Stimulated activated CD8-positive, alpha-beta memory T cell treated with anti-CD3 and anti-CD28 coated beads, Interleukin-4, amount 100 ng/mL, for 48 hours (primary cell): ENCODE data around the gene IKBKG.
"Not testable (repeated sequence)": the region's sequence is repeated elsewhere in the genome, so short reads cannot be mapped to it uniquely, and the experiment has no call there.

Experiments used
- DNase-seq: peaks from one replicate; pipeline ENCODE4 v3.0.0-alpha.2; 2020

Gene IKBKG

DNA sequence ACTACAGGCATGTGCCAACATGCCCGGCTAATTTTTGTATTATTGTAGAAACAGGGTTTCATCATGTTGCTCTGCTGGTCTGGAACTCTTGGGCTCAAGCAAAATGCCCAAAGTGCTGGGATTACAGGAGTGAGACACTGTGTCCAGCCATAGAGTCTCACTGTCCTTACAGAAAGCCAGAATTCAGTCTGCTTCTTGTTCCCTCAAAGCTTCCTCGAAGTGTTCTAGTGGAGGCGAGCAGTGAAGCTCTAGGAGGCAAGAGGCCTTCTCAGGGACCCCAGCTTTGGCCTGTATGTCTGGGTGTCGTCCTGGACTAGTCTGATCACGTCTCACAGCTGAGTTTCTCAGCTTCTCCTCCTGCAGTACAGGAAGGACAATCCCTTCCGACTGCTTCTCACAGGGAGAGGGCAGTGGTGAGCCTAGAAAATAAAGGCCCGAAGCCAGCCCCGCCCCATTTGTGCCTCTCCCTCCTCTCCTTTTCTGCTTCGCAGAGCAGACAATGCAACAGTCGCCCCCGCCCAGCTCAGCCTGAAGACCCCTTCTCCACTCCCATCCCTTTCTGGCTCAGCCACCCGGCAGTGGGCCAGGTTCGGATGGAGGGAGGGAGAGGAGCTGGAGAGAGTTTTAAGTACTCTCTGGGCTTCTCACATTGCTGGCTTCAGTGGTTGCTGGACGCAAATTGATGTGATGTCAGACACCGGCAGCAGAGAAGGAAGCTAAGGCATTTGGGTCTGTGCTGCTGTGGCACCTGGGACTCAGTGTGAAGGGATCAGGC lies 20.3 kb upstream of the IKBKG start:
- peak; percentile 72 for DNase-seq

DNA sequence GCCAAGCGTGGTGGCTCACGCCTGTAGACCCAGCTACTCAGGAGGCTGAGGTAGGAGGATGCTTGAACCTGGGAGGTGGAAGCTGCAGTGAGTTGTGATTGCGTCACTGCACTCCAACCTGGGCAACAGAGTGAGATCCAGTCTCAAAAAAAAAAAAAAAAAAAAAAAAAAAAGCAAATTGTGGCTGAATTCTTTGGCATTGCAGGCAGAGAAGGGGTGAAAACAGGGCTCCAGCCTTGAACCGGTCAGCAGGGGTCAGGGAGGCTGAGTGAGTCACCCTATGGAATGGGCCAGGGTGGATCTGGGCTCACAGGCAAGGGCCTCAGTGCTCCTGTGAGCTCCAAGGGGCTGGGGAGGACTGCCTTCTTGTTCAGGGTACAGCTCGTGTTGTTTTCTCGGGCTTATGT lies 18.2 kb upstream of the IKBKG start:
- no peak for DNase-seq

DNA sequence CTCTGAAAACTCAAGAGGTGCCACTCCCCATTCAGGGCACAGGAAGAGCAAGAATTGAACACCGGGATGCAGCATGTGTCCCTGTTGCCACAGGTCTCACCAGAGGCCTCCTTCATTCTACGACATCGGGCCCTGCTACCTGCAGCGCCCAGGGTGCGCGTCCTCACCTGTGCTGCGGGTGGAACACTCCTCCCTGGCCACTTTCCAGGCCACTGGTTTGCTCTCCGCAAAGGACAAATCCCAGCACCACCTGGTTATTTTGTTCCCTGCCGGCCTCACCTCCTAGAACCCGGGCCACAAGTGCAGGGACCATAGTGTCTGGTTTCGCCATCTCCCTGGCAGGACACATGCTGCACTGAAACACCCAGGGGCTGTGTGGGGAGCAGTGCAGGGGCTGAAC lies 17.1 kb upstream of the IKBKG start:
- DNase-seq = no peak

DNA sequence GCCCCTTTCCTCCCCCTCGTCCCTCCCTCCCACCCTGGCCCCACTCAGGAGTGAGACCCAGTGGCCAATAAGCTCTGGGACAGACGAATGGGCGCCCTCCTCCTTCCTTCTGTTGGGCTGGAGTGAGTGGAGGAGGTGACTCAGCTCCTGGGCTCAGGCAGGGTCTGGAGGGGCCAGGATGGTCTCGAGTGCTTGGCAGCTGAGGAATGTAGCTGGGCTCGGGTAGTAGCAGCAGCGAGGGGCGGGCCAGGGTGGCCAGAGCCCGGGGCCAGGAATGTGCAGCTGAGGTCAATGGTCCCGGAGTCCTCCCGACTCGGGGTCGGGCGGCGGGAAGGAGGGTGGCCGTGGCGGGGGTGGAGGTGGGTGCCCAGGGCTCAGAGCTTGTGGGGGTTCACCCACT lies 15.8 kb upstream of the IKBKG start:
- no peak for DNase-seq

DNA sequence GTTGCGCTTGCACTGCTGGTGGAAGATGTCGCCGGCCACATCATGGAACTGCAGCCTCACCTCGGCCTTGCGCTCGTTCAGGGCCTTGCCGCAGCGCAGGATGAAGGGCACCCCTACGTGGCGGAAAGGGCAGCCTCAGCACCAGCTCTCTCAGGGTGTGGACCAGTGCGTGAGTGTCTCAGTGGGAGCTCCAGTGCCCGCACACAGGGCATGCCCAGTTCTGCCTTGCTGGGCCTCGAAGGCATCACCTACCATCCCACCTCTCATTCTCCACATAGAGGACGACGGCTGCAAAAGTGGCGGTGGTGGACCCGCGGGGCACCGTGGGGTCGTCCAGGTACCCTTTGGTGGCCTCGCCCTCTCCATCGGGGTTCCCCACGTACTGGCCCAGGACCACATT lies 14.7 kb upstream of the IKBKG start:
- DNase-seq = no peak

DNA sequence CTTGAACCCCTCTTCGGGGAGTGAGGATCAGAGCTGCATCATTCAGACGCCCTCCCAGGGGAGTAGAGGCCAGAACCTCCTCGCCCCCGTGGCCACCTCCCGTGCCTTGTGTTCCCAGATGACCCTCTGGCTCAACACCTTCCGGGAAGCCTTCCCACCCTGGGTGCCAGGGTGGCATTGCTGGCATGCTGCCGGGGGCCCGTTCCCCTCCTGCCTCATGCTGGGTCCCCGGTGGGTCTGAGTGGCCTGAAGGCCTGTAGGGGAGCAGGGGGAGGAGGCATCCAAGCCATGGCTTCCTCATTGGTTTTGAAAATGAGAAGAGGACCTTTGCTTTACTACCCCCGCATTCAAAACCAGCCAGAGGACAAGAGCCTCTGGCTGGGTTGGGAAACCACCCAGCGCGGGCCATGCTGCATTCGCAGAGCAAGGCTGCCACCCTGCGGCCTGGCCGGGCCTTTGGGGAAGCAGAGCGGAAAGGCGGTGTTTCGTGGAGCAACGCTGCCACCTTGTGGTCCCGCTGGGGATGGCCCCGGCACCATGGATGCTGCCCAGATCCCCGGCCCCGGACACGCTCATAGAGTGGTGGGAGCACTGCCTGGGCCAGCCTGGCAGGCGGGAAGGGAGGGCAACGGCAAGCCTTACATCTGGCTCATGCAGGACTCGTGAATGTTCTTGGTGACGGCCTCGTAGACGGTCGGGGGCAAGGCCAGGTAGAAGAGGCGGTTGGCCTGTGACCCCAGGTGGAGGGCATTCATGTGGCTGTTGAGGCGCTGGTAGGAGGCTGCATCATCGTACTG lies 12.7 kb upstream of the IKBKG start:
- peak; percentile 89 for DNase-seq

DNA sequence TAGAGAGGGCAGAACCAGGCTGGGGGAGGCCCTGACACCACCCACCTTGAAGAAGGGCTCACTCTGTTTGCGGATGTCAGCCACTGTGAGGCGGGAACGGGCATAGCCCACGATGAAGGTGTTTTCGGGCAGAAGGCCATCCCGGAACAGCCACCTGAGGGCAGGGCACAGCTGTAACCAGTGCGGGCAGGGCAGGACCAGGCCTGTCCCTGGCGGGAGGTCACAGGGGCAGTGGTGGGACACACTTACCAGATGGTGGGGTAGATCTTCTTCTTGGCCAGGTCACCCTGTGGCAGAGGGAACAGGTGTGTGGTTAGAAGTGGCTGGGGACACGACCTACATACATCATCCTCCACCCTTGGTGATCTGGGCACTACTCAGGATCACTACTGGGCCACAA lies 11.5 kb upstream of the IKBKG start:
- no peak for DNase-seq

DNA sequence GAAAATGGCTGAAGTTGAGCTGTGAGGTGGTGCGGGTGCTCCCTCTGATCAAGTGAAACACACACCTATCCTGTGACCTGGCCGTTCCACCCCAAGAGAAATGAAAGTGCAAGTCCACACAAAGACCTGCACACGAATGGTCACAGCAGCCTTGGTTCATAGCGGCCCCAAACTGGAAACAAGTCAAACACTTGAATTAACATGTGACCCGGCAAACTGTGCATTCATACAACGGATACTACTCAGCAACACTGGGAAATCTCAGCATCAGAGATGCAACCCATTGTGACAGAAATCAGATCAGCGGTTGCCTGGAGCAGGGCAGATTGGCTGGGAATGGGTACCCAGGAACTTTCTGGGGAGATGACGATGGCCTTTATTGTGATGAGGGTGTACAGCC lies 8.3 kb upstream of the IKBKG start:
- DNase-seq = no peak

DNA sequence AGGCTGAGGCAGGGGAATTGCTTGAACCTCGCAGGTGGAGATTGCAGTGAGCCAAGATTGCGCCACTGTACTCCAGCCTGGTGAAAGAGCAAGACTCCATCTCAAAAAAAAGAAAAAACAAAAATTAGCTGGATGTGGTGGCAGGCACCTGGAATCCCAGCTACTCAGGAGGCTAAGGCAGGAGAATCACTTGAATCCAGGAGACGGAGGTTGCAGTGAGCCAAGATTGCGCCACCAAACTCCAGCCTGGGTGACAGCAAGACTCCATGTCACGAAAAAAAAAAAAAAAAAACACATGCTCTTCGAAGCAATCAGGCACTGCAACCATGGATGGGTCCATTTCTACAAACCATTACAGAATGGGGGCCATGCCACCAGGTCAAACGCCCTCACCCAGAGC lies 7.1 kb upstream of the IKBKG start:
- not testable (repeated sequence) for DNase-seq

DNA sequence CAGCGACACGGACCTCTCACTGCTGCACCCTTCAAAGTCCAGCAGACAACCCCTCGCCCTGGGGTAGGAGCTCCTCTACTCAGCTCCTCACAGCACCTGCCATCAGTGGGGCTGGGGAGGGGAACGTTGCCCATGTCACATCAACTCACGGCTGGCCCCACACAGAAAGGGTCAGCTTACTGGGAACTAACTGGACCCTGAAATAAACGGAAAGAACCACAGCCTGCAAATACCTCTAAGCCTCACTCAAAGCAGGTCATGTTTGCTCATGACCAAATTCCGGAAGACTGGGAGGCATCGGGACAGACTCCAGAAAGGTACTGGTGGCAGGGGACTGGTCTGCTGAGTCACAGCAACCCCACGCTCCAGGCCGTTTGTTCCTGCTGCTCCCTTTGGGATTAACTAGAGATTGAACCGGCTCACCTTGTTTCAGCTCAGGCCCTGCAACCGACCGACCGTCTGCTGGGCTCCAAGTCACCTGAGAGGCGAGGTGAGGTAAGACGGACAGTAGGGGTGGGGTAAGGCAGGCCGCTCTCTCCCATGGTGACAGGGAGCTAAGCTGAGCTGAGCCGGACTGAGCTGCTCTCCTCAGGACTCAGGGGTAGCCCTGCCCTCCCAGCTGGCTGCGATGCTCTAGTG lies 6.4 kb upstream of the IKBKG start:
- DNase-seq = no peak

DNA sequence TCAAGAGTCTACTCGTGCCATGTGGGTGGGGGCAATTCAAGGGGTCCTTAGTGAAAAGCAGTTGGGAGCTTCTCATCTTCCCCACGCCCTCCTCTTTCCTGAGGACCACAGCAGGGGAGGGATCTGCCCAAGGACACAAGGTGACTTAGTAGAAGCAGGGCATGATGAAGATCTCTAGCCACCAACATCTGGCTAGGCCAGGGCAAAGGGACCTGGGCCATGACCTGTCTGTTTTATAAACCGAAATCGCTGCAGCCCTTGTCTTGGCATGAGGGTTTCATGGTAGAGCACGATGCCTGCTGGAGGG lies 5.9 kb upstream of the IKBKG start:
- DNase-seq = no peak

DNA sequence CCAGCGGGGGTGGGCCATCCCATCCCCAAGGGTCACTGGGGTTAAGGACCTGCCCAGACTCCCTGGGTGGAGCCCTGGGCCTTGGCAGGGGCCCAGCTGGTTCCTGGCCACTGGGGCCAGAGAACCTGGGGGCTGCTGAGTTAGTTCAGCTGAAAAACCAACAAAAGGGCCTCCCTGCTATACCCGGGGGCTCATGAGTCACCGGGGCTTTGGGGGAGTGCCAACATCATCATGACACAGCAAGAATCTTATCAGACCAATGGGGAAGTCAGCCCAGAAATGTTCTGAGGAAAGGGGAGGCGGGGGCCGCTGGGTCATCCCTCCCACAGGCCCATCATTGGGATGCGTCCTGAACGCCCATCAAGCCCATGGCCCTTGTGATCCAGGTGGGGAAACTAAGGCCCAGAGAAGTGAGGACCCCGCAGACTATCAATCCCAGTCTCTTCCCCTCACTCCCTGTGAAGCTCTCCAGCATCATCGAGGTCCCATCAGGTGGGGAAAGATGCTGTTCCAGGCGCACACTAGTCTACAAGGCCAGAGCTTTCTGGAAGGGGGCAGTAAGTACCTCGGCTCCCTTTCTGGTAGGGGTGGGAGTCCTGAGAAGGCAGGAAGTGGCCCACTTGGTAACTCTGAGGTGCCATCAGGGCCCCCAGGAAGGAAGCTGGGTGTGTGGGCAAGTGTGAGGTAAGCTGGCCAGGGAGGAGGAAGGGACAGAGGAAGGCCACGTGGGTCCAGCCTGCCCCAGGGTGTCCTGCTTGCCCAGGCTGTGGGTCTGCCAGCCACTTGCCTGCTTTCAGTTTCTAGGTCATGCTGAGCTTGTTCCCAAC lies 5.3 kb upstream of the IKBKG start:
- peak; percentile 71 for DNase-seq

DNA sequence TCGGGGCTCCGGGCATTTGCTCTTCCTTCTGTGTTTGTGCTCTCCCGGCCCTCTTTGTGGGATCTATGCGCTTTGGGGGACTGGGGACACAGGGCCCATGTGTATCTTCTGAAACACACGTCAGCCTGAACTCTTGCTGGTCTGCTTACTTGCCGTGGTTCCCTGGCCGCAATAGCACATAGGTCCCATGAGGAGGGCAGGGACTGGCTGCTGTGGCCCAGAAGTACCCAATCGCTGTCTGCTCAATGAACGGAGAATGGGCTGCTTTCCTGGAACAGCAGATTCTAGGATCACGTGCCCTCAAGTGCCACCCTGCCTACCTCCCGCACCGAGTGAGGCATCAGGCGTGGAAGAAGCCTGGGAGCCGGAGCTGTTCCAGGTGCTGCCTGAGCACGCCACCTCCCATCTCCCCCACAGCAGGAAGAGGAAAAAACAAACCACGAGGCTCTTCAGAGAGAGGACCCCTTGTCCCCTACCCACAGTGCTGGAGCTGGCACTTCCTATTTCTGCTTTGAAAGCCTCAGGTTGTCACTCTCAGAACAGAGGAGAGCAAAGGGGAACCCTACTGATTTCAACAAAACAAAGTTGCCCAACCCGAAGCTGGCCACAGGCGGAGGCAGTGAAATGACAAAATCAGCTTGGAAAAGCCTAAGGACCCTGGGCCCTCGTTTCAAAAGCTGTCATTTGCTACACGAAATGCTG lies 4.5 kb upstream of the IKBKG start:
- DNase-seq = peak; percentile 56

DNA sequence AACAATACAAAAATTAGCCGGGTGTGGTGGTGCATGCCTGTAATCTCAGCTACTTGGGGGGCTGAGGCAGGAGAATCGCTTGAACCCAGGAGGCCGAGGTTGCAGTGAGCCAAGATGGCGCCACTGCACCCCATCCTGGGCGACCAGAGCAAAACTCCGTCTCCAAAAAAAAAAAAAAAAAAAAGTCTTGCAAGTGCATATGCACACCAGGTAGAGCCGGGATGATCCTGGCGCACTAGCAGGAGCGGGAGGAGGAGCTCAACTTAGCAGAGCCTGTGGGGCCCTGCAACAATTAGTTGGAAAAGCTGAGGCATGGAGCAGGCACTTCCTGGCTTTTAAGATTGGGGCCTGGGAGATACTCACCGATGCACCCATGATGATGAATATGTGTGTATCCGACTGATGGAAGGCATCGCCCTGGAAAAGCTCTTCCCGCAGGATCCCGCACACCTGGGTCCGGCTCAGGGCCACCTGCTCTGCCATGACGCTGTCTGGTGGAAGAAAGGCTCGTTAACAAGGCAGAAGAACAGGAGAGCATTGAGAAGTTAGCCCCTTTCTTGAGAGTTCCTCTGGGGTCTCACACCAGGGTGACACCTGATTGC lies 1.6 kb upstream of the IKBKG start:
- no peak for DNase-seq

DNA sequence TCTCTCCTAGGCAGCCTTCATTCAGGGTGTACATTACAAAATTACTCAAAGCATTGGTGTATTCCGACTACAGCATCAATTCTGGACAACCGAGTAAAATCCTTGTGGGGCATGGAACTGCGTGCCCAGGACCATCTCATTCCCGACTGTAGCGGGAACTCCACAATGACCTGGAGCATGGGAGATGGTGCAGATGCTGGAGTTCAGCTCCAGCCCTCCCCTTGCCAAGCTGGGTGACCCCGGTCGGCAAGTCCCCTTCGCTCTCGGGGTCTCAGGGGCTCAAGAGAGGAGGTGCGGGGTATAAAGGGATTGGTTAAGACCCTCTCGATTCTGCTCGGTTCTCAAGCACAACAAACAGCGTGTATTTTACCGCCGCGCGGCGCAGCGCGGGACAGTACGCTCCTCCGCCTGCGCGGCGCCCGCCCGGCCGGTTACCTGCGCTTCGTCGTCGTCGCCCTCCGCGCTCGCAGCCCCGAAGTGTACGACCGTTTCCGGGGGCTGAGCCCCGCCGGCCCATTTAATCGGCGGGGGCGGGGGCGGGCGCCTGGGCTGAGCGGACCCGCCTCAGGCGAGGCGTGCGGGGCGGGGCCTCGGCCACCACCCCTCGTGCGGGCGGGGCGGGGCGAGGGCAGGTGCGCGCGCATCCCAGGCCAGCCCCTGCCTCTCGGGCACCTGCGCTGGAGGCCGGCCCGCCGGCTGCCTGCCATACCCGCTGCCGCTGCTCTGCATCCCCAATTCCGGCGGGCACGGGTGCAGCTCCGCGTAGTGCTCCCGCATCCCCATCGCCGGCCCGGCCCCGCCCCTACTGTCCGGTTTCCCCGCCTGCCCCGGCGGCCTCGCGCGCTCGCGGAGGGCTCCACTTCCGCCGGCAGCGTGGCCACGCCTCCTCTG lies 821 bp upstream of the IKBKG start, which contains the start of gene G6PD:
Gene G6PD (minus strand): TSS at position 493 of the 891 bp plus-strand sequence. CDS start 691 bp downstream, outside the sequence.
- DNase-seq = peak; percentile 83

DNA sequence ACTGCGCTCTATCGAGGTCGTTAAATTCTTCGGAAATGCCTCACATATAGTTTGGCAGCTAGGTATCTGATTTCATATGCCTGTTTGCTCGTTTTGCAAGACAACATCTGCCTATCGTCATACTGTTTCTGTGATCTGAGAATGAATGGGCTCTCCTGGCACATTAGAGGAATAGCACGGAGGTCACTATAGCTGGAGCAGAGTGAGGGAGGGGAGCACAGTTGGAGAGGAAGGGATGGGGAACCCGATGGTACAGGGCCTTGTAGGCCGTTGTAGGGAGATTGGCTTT lies 552 bp downstream of the IKBKG start:
- DNase-seq = no peak

DNA sequence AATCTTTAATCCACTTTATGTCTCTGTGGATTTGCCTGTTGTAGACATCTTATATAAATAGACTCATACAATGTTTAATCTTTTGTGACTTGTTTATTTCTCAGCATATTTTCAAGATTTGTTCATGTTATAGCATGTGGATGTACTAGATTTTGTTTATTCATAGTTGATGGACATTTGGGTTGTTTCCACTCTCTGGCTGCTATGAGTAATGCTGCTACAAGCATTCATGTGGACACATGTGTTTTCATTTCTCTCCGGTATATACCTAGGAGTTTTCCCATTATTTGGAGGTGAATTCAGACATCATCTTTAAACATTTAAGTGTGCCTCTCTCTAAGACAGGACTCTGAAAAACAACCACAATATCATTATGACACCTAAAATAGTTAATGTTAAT lies 2.3 kb downstream of the IKBKG start:
- DNase-seq = no peak

DNA sequence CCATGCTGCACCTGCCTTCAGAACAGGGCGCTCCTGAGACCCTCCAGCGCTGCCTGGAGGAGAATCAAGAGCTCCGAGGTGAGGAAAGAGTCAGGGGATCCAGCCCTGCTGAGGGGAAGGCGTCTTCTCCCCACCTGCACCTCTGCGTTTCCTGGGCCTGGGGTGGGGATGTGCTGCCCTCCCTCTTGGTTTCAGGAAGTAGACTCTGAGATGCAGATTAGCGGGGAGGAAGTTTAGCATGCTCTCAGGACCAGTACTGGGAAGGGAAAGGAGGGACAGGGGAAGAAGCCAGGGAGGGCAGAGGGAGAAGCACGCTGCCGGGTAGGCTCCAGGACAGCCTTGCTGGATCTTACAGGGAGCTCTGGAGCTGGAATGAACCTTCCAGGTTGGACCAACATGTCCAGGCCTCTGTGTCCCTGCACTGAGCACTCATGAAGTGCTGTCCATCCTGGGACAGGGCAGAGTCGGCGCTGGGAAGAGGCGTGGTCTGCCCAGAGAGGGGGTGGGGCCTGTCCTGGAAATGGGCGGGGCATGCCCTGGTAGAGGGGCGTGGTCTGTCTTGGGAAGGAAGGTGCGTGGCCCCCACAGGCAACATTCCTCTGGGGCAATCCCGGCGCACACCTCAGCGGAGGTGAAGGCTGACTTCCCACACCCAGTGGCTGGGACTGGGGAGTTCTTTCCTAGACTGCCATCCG lies 4.8 kb downstream of the IKBKG start:
- not testable (repeated sequence) for DNase-seq

DNA sequence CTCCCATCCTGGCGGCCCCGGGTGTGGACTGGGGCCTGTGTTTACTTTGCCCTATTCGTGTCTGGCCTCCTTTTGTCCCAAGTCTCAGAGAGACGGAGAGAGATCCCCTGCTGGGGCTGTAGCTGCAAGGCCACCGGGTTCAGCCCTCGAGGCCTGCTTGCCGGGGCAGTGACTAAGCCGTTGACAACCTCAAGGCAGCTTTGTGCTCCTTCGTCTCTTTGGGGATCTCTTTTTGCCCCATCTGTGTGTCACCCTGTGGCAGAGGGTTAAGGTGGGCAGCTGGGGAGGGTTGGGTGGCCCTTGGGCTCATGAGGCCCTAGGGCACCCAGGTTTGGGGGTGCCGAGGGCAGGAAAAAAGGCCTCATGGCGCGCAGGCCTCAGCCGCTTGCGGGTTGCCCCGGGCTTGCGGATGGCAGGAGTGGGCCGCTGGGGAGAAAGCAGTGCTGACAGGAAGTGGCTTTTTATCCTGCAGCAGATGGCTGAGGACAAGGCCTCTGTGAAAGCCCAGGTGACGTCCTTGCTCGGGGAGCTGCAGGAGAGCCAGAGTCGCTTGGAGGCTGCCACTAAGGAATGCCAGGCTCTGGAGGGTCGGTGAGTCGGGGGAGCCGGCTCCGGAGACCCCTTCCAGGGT lies 10.8 kb downstream of the IKBKG start:
- not testable (repeated sequence) for DNase-seq

DNA sequence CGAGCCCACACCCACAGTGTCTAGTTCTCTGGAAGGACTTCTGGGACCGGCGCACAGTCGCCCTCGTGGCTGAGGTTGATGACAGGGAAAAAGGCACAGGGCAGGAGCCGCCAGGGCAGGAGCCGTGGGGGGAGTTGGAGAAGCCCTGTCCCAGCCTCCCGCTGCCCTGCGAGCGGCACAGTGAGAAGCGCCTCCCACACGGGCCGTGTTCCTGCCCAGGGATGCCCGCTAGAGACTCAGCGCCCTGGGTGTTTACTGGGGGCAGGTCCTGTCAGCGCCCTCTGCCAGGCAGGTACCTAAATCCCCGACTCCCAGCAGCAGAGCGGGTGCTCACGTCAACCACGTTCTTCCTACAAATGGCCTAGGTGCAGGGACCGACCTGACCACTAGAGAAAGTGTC lies 11.5 kb downstream of the IKBKG start:
- DNase-seq = not testable (repeated sequence)
